ENCODE measurements around the gene GAP43.

The GAP43 gene

GRCh38 chr3:115623044-115623868 is at the start of gene GAP43:
Gene GAP43, plus strand, starts transcription at chr3:115623510. Its CDS starts 180 bp downstream, at chr3:115623690.
- DNase-seq (ENCODE audit: low read depth in 3 of 3, low spot score in 1 of 3), result no peak

- no peak for DNase-seq (ENCODE audit: low read depth in 3 of 3, low spot score in 1 of 3)
Observed at GRCh38 chr3:115576325-115576875, 46.9 kb upstream of the GAP43 start.

GRCh38 chr3:115577000-115577399 is 46.3 kb upstream of the GAP43 start:
- DNase-seq (ENCODE audit: low read depth in 3 of 3, low spot score in 1 of 3), result no peak

GRCh38 chr3:115578331-115578730 is 45.0 kb upstream of the GAP43 start:
- DNase-seq (ENCODE audit: low read depth in 3 of 3, low spot score in 1 of 3), result no peak

- DNase-seq (ENCODE audit: low read depth in 3 of 3, low spot score in 1 of 3), result no peak
Observed at GRCh38 chr3:115580566-115580965, 42.7 kb upstream of the GAP43 start.

GRCh38 chr3:115581362-115582135 is 41.8 kb upstream of the GAP43 start:
- DNase-seq (ENCODE audit: low read depth in 3 of 3, low spot score in 1 of 3), result no peak

GRCh38 chr3:115588201-115589115 is 34.9 kb upstream of the GAP43 start:
- DNase-seq (ENCODE audit: low read depth in 3 of 3, low spot score in 1 of 3), result no peak

- DNase-seq (ENCODE audit: low read depth in 3 of 3, low spot score in 1 of 3), result no peak
Observed at GRCh38 chr3:115590873-115591272, 32.4 kb upstream of the GAP43 start.

- DNase-seq (ENCODE audit: low read depth in 3 of 3, low spot score in 1 of 3), result no peak
Observed at GRCh38 chr3:115595611-115596275, 27.6 kb upstream of the GAP43 start.

GRCh38 chr3:115598216-115598615 is 25.1 kb upstream of the GAP43 start:
- no peak for DNase-seq (ENCODE audit: low read depth in 3 of 3, low spot score in 1 of 3)

GRCh38 chr3:115602194-115602593 is 21.1 kb upstream of the GAP43 start:
- no peak for DNase-seq (ENCODE audit: low read depth in 3 of 3, low spot score in 1 of 3)

GRCh38 chr3:115611630-115612029 is 11.7 kb upstream of the GAP43 start:
- DNase-seq (ENCODE audit: low read depth in 3 of 3, low spot score in 1 of 3), result no peak

GRCh38 chr3:115615001-115615814 is 8.1 kb upstream of the GAP43 start:
- no peak for DNase-seq (ENCODE audit: low read depth in 3 of 3, low spot score in 1 of 3)

- no peak for DNase-seq (ENCODE audit: low read depth in 3 of 3, low spot score in 1 of 3)
Observed at GRCh38 chr3:115616461-115616860, 6.8 kb upstream of the GAP43 start.

- no peak for DNase-seq (ENCODE audit: low read depth in 3 of 3, low spot score in 1 of 3)
Observed at GRCh38 chr3:115617591-115617990, 5.7 kb upstream of the GAP43 start.

GRCh38 chr3:115624029-115624741 is 875 bp downstream of the GAP43 start:
- DNase-seq (ENCODE audit: low read depth in 3 of 3, low spot score in 1 of 3), result no peak

GRCh38 chr3:115624901-115625300 is 1.6 kb downstream of the GAP43 start:
- no peak for DNase-seq (ENCODE audit: low read depth in 3 of 3, low spot score in 1 of 3)

GRCh38 chr3:115626006-115626409 is 2.7 kb downstream of the GAP43 start:
- DNase-seq (ENCODE audit: low read depth in 3 of 3, low spot score in 1 of 3), result no peak

GRCh38 chr3:115626721-115627120 is 3.4 kb downstream of the GAP43 start:
- no peak for DNase-seq (ENCODE audit: low read depth in 3 of 3, low spot score in 1 of 3)
